HG02973 (cell line): ENCODE measurements around the gene ETV4.
"Not testable (repeated sequence)": the region's sequence is repeated elsewhere in the genome, so short reads cannot be mapped to it uniquely, and the experiment has no call there.

Source experiments
- ATAC-seq: cut with Tn5 transposase; IDR thresholded peaks from one replicate; pipeline ENCODE4 v1.9.1; 2021; ENCODE audit warnings: moderate library complexity; ENCODE audit not compliant: unreplicated experiment

Gene ETV4

DNA sequence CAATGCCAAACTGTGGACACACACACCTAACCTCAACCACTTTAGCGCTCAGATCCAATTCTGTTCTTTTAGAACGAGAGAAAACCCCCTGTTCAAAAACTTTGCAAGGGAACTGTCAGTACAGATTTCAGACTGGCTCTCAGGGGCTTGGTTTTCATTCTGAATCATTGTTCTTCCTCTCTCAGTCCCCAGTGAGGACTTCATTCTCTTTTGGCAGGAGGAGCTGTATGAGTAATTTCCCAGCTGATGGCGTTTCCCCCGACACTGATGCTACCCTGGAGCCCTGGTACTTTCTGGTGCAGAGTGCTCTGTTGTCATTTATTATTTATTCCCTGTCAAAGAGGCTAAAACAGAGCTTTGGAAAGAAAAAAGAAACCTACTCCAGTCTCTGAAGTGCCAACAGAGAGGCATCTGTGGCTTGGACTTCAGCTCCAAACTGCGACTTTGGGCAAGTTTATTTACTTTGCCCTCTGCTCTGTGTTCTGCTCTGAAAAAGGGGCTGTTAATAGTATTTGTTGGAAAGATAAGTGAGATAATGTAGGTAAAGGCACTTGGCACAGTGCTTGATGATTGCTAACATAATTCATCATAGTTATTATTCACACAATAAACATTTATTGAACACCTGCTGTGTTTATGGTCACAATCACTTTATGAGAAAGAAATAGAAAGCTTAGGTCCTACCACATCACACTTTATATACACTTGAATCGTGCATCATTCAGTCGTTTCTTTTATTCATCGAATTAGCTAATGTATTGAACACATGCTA is 28.3 kb downstream of the ETV4 start:
- no peak for ATAC-seq

DNA sequence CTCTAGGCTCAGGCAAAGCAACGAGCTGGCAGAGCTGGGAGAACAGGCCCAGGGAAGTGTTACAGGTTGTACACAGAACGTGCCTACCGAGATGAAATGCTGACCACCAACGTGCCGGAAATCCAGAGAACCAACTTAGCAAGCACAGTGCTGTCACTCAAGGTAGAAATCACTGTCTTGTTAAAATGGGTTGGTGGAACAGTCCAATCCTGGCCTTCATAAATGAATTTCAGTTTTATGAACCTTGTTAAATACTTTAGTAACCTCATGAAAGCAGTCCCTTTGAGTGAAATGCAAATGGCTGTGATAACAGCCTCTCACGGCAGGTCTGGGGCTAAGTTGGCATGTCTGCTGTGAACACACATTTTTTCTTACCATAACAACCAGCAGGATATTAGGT is 29.0 kb downstream of the ETV4 start:
- ATAC-seq, result no peak

DNA sequence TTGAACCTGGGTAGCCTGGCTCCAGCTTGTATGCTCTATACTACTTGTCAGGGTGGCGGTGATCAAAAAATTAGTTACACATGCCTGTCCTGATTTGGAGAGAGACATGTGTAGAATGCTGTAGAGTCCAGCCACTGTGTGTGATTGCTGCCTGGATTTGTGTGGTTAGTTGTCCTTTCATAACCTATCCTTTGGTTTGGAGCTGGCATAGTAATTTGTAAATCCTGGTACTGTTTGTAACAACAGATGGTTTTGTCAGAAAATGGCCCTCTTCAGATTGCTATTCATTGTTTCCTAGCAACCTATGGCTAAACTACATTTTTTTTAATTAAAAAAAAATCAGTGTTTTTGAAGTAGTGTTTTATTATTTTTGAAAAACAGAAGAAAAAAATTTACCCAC is 30.5 kb downstream of the ETV4 start:
- ATAC-seq, result no peak

DNA sequence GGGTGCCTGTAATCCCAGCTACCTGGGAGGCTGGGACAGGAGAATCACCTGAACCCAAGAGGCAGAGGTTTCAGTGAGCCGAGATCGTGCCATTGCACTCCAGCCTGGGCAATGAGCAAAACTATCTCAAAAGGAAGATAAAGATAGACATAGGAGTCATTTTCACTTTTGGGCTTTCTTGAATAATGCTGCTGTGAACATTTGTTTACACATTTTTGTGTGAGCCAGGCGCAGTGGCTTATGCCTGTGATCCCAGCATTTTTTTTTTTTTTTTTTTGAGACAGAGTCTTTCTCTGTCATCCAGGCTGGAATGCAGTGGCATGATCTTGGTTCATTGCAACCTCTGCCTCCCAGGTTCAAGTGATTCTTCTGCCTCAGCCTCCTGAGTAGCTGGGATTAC is 34.9 kb downstream of the ETV4 start:
- not testable (repeated sequence) for ATAC-seq

DNA sequence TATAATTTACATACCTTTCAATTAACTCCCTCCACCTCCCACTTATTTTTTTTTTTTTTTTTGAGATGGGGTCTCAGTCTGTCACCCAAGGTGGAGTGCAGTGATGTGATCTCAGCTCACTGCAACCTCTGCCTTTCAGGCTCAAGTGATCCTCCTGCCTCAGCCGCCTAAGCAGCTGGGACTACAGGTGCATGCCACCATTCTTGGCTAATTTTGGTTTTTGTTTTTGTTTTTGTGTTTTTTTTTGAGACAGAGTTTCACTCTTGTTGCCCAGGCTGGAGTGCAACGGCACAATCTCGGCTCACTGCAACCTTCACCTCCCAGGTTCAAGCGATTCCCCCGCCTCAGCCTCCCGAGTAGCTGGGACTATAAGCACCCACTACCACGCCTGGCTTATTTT is 36.7 kb downstream of the ETV4 start:
- ATAC-seq, result not testable (repeated sequence)

DNA sequence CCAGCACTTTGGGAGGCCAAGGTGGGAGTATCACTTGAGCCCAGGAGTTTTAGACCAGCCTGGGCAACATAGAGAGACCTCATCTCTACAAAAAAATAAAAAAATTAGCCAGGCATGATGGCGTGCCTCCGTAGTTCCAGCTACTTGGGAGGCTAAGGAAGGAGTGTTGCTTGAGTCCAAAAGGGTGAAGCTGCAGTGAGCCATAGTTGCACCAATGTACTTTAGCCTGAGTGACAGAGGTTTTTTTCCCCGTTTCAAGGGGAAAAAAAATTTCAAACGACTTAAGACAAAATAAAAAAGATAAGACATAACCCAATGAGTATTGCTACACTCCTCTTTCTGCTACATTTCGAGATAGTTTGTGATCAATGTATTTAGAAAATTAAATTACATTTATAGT is 55.5 kb downstream of the ETV4 start:
- no peak for ATAC-seq

DNA sequence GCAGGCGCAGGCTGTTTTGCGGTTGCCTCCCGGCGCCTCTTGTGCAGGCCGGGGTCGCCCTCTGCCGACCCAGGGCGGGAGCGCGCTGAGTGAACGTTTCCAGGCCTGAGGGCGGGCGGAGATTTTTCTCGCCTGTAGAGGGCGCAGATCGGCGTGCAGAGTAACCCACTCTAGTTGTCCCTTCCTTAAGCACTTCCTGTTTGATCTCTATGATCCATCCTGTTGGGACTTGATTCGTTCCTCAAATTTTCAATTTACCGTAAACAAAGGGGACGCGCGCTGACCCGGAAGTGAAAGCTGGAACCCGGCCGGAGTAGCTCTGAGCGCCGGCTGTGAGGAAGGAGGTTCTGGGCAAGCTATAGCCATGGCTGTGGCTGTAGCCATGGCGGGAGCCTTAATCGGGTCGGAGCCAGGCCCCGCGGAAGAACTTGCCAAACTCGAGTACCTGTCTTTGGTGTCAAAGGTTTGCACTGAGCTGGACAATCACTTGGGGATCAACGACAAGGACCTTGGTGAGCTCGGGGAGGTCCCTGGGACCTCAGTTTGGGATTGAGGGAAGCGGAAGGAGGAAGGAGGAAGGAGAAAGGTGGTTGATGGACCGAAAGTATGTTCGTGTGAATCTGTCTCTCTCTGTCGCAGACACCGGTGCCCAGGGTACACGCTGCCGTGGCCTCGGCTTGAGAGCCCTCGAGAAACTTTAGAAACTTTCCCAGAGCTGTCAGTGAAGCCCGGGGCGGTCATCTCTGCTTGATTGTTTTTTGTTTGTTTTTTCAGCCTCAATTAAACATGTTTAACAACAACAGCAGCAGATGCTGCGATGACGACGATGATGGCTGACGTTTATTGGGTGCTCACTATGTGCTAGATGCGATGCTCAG is 62.2 kb downstream of the ETV4 start, which contains the start of gene DHX8:
Gene DHX8, plus strand, starts transcription at position 302 of the 878 bp plus-strand sequence. Its CDS starts 63 bp downstream, at position 365.
- ATAC-seq, result peak; percentile 94

DNA sequence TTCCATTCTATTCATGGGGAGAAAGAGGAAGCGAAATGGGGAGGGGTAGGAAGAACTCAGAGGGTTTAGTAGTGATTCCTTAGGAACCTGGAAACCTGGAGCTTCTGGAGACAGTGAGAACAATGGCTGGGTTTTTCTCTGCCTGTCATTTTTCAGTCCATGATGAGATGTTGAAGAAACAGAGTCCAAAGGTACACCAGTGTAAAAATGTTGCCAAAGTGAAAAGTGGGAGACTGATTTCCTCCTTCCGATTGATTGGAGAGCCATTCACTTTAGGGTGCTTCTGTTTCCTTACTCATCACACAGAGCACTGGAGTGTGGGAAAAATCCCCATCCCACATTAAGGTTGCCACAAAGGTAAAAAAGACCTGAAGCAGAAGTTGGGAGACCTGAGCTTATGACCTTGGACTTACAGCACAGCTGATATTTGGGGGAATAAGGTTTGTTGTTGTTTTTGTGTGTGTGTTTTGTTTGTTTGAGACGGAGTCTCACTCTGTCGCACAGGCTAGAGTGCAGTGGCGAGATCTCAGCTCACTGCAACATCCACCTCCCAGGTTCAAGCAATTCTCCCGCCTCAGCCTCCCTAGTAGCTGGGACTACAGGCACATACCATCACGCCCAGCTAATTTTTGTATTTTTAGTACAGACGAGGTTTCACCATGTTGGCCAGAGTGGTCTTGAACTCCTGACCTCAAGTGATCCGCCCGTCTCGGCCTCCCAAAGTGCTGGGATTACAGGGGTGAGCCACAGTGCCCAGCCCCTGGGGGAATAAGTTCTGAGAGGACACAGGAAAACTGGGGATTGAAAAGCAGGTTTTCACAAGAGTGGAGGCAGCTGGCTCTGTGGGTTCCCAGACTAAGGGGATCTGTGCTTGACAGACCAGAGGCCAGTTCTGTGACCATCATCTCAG is 63.8 kb downstream of the ETV4 start:
- no peak for ATAC-seq

DNA sequence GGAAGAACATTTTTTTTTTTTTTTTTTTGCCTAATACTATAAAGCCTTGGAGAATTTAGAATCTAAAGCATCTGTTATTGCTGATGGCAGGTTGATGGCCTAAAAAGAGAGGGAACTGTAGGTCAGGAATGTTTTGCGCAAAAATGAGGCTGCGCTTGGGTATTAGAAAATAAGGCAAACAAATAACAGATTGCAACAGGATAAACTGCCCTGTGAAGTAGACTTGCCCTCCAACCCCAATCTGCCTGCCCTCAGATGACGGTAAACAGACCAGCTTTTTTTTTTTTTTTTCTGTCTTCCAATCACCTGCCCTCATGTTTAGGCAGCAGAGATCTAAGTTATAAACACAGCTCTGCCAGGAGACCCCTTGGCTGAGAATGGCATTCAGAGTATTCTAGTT is 66.2 kb downstream of the ETV4 start:
- no peak for ATAC-seq
